ENCODE results near the gene ATP5PD.
"Not testable (repeated sequence)": the region's sequence is repeated elsewhere in the genome, so short reads cannot be mapped to it uniquely, and the experiment has no call there.

ATP5PD gene

GRCh38 chr17:75013092-75013559 lies 33.6 kb downstream of the ATP5PD start:
- no peak for DNase-seq

- DNase-seq, result peak; percentile 95
These were observed 34.2 kb downstream of the ATP5PD start, which contains the start of gene MRPL58 for GRCh38 chr17:75012346-75013091. MRPL58 (plus strand) TSS chr17:75012670; CDS start chr17:75012687, 17 bp downstream.

GRCh38 chr17:75012096-75012345 lies 34.7 kb downstream of the ATP5PD start:
- no peak for DNase-seq

- peak; percentile 81 for DNase-seq
These were observed 35.2 kb downstream of the ATP5PD start for GRCh38 chr17:75011401-75012095.

GRCh38 chr17:75010683-75011400 lies 35.9 kb downstream of the ATP5PD start:
- DNase-seq, result peak; percentile 96

- DNase-seq, result peak; percentile 60
These were observed 37.5 kb downstream of the ATP5PD start for GRCh38 chr17:75009139-75009724.

GRCh38 chr17:75008373-75008772 lies 38.4 kb downstream of the ATP5PD start:
- DNase-seq, result peak; percentile 83

GRCh38 chr17:75006653-75007052 lies 40.1 kb downstream of the ATP5PD start:
- peak; percentile 58 for DNase-seq

GRCh38 chr17:75006084-75006483 lies 40.7 kb downstream of the ATP5PD start:
- not testable (repeated sequence) for DNase-seq

GRCh38 chr17:75005291-75005690 lies 41.5 kb downstream of the ATP5PD start:
- DNase-seq, result no peak

- DNase-seq, result no peak
These were observed 42.4 kb downstream of the ATP5PD start for GRCh38 chr17:75004371-75004770.

- no peak for DNase-seq
These were observed 42.8 kb downstream of the ATP5PD start for GRCh38 chr17:75003957-75004355.

GRCh38 chr17:75003070-75003956 lies 43.5 kb downstream of the ATP5PD start:
- DNase-seq, result no peak

GRCh38 chr17:75001915-75002843 lies 44.6 kb downstream of the ATP5PD start:
- DNase-seq, result no peak

- DNase-seq, result no peak
These were observed 47.2 kb downstream of the ATP5PD start for GRCh38 chr17:74999523-74999922.

- DNase-seq, result no peak
These were observed 48.0 kb downstream of the ATP5PD start for GRCh38 chr17:74998783-74999182.

GRCh38 chr17:74995847-74996246 lies 50.9 kb downstream of the ATP5PD start:
- DNase-seq, result no peak

GRCh38 chr17:74994440-74994839 lies 52.3 kb downstream of the ATP5PD start:
- DNase-seq, result no peak

- no peak for DNase-seq
These were observed 54.5 kb downstream of the ATP5PD start for GRCh38 chr17:74992223-74992622.

GRCh38 chr17:74990581-74991105 lies 56.1 kb downstream of the ATP5PD start:
- no peak for DNase-seq
